Hepatocyte (in vitro differentiated cells): ENCODE data around the gene CAMK2G. TPM values are rescaled to one million over a fixed set of nuclear protein-coding genes. Genes with fewer than 3 reads are reported as not detected.

ENCODE experiments used
- DNase-seq: peaks from one replicate; pipeline ENCODE4 v3.0.0-alpha.2; 2016; ENCODE audit warnings: low spot score
- H2AFZ ChIP-seq: fragments of 200-600 bp; sonication (generic); 2 replicates; pipeline ENCODE4 v1.6.0; 2016; ENCODE audit warnings: antibody characterized with exemption, mild to moderate bottlenecking
- H3K27ac ChIP-seq: fragments of 200-600 bp; sonication (generic); 2 replicates; pipeline ENCODE4 v1.5.1; 2016; ENCODE audit warnings: mild to moderate bottlenecking
- H3K27me3 ChIP-seq: fragments of 200-600 bp; sonication (generic); 2 replicates; pipeline ENCODE4 v1.6.1; 2016
- H3K36me3 ChIP-seq: fragments of 200-600 bp; sonication (generic); replicated peaks from 2 replicates; pipeline ENCODE4 v1.5.1; 2016; ENCODE audit warnings: low read depth; ENCODE audit not compliant: insufficient read depth
- H3K4me1 ChIP-seq: fragments of 200-600 bp; sonication (generic); 2 replicates; pipeline ENCODE4 v1.5.1; 2016; ENCODE audit warnings: mild to moderate bottlenecking, moderate library complexity; ENCODE audit not compliant: insufficient read depth
- H3K4me2 ChIP-seq: fragments of 200-600 bp; sonication (generic); 2 replicates; pipeline ENCODE4 v1.6.0; 2016
- H3K4me3 ChIP-seq: fragments of 200-600 bp; sonication (generic); 2 replicates; pipeline ENCODE4 v1.5.1; 2016; ENCODE audit warnings: mild to moderate bottlenecking
- H3K79me2 ChIP-seq: fragments of 200-600 bp; sonication (generic); 2 replicates; pipeline ENCODE4 v1.6.0; 2017; ENCODE audit warnings: mild to moderate bottlenecking
- H3K9me2 ChIP-seq: fragments of 200-600 bp; sonication (generic); replicated peaks from 2 replicates; pipeline ENCODE4 v1.6.0; 2017; ENCODE audit warnings: mild to moderate bottlenecking; ENCODE audit not compliant: insufficient read depth
- H3K9me3 ChIP-seq: fragments of 200-600 bp; sonication (generic); 2 replicates; pipeline ENCODE4 v1.5.1; 2016; ENCODE audit warnings: low read depth, mild to moderate bottlenecking
- H4K20me1 ChIP-seq: fragments of 200-600 bp; sonication (generic); 2 replicates; pipeline ENCODE4 v1.6.0; 2016; ENCODE audit warnings: mild to moderate bottlenecking; ENCODE audit not compliant: insufficient read depth, poor library complexity, severe bottlenecking
- EZH2 ChIP-seq: fragments of 200-600 bp; sonication (generic); IDR thresholded peaks from 2 replicates; pipeline ENCODE4 v1.6.1; 2016; ENCODE audit warnings: antibody characterized with exemption, mild to moderate bottlenecking, borderline replicate concordance
- EZH2phosphoT487 ChIP-seq: fragments of 200-600 bp; sonication (generic); IDR thresholded peaks from one replicate; pipeline ENCODE4 v1.6.1; 2018; ENCODE audit warnings: antibody characterized with exemption, mild to moderate bottlenecking, low read depth, moderate library complexity; ENCODE audit not compliant: unreplicated experiment, severe bottlenecking
- WGBS: methylation state at CpG from one replicate; pipeline ENCODE4 v1.1.6; 2016; ENCODE audit warnings: low lambda C conversion rate; ENCODE audit errors: missing lambda C conversion rate; 5-methylcytosine and 5-hydroxymethylcytosine counted together
- polyA plus RNA-seq: library from polyadenylated mRNA; unstranded; fragments of >200 nt; fragmentation: Nextera tagmentation; extraction: Ambion mirVana; gene quantifications from 2 replicates; pipeline ENCODE4 v1.2.1, GENCODE V29; 2016
- total RNA-seq: library from RNA; depleted of rRNA; stranded (reverse); fragments of >200 nt; gene quantifications from 2 replicates; pipeline ENCODE4 v1.2.3, GENCODE V29; 2014
- TF ChIP-seq, protein P1 (sequence below): fragments of 200-600 bp; sonication (generic); IDR thresholded peaks from 2 replicates; pipeline ENCODE4 v1.5.1; 2016; ENCODE audit warnings: antibody characterized with exemption, mild to moderate bottlenecking; ENCODE audit not compliant: poor library complexity

The CAMK2G gene
- total and polyA plus RNA-seq, 2 experiments from 2014 or later: 5.2 to 25.0 TPM

DNA sequence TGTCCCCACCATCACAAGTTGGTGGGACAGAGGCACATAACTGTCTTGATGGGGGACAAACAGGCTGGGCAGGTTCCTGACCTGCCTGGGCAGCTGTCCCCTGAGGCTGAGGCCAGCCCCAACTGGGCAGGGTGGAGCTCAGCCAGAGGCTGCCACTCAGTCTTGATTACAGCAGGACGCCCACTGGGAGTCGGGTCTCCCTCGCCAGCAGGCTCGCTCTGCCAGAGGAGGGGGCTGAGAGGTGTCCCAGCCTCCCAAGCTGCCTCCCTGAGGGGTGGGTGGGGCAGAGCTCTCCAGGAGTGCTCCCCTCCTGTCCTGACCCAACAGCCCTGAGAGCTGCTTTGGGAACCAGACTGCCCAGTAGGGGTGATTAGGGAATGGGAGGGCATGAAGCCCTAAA, 1.8 kb upstream of the CAMK2G start:
- no peaks in the 10 kb centered on the region for H3K36me3 ChIP-seq
- H3K9me2 ChIP-seq: no peaks in the 10 kb centered on the region
- 49% methylated on average over 4 of the region's 4 CpGs for WGBS
- H3K4me2 ChIP-seq: no peak overlapping the region
- H3K4me1 ChIP-seq: peaks cover 20% of the 10 kb centered on the region
- no peak for DNase-seq
- H3K79me2 ChIP-seq: peaks cover 9% of the 10 kb centered on the region
- no peaks in the 10 kb centered on the region for H3K9me3 ChIP-seq
- no peak for TF ChIP-seq EZH2
- TF ChIP-seq EZH2phosphoT487: no peak
- TF ChIP-seq, protein P1, sequence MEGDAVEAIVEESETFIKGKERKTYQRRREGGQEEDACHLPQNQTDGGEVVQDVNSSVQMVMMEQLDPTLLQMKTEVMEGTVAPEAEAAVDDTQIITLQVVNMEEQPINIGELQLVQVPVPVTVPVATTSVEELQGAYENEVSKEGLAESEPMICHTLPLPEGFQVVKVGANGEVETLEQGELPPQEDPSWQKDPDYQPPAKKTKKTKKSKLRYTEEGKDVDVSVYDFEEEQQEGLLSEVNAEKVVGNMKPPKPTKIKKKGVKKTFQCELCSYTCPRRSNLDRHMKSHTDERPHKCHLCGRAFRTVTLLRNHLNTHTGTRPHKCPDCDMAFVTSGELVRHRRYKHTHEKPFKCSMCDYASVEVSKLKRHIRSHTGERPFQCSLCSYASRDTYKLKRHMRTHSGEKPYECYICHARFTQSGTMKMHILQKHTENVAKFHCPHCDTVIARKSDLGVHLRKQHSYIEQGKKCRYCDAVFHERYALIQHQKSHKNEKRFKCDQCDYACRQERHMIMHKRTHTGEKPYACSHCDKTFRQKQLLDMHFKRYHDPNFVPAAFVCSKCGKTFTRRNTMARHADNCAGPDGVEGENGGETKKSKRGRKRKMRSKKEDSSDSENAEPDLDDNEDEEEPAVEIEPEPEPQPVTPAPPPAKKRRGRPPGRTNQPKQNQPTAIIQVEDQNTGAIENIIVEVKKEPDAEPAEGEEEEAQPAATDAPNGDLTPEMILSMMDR: no peak
- H3K27ac ChIP-seq: no peak overlapping the region
- H4K20me1 ChIP-seq: no peaks in the 10 kb centered on the region
- H3K27me3 ChIP-seq: no peaks in the 10 kb centered on the region
- no peak overlapping the region for H3K4me3 ChIP-seq
- H2AFZ ChIP-seq: no peak overlapping the region

DNA sequence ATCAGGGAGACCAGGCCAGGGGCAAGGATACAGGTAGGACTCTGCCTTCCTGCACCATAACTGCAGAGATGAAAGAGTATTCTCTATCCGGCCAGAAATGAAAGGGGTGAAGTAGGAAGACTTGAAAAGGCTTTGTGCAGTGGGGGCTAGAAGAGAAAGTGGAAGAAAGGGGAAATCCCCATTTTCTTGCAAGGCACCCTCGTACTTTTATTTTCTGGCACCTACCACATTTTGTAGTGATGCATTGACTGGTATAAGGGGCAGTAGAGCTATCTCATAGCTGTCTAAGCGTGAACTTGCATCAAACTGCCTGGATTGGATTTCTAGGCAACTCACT, 752 bp upstream of the CAMK2G start:
- no peak for DNase-seq
- Histone ChIP-seq H3K79me2 (peaks cover 19% of the 10 kb centered on the region), H3K27ac (no peak overlapping the region), H3K4me2 (peak overlapping the region; percentile 91), H2AFZ (peak overlapping the region; percentile 58), H3K36me3 (no peaks in the 10 kb centered on the region), H3K4me1 (peaks cover 24% of the 10 kb centered on the region), H4K20me1 (no peaks in the 10 kb centered on the region), H3K4me3 (peak overlapping the region; percentile 50), H3K9me3 (no peaks in the 10 kb centered on the region), H3K27me3 (no peaks in the 10 kb centered on the region), H3K9me2 (no peaks in the 10 kb centered on the region)
- 65% methylated on average over 3 of the region's 3 CpGs for WGBS
- TF ChIP-seq EZH2phosphoT487 (no peak), EZH2 (no peak)
- TF ChIP-seq, protein P1: no peak

DNA sequence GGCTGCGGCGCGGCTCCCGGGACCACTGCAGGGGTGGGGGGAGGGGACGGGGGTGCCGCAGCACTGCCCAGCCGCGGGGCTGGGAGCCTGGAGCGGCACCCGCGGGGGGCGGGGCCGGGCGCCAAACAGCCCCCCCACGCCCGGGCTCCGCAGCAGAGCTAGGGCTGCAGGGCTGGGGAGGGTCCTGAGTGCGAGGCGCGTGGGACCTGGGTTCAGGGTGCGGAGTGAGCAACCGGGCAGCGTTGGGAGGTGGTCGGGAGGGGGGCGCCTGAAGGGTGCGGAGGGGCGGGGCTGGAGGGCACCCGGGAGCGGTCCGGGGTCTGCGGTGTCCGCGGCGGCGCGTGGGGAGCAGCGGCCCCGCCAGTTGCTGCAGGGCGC, 528 bp downstream of the CAMK2G start:
- no peak overlapping the region for H2AFZ ChIP-seq
- H3K9me2 ChIP-seq: no peaks in the 10 kb centered on the region
- TF ChIP-seq, protein P1: no peak
- TF ChIP-seq EZH2phosphoT487: no peak
- TF ChIP-seq EZH2: no peak
- WGBS: 0% methylated on average over 1 of the region's 39 CpGs
- H3K4me3 ChIP-seq: peak overlapping the region; percentile 92
- H3K79me2 ChIP-seq: peaks cover 32% of the 10 kb centered on the region
- no peaks in the 10 kb centered on the region for H3K36me3 ChIP-seq
- DNase-seq: no peak
- no peaks in the 10 kb centered on the region for H3K27me3 ChIP-seq
- no peak overlapping the region for H3K27ac ChIP-seq
- H3K4me1 ChIP-seq: peaks cover 24% of the 10 kb centered on the region
- H3K4me2 ChIP-seq: peak overlapping the region; percentile 91
- H3K9me3 ChIP-seq: no peaks in the 10 kb centered on the region
- H4K20me1 ChIP-seq: no peaks in the 10 kb centered on the region
